Fibroblast of villous mesenchyme (primary cell): ENCODE data around the gene FGGY. TPM values are rescaled to one million over a fixed set of nuclear protein-coding genes. Genes with fewer than 3 reads are reported as not detected.

Source experiments
- DNase-seq: peaks from one replicate; pipeline ENCODE4 v3.0.0-alpha.2; 2010; ENCODE audit warnings: low read depth
- H3K4me3 ChIP-seq: 2 replicates; pipeline ENCODE4 v1.5.1; 2011; ENCODE audit warnings: low read depth, mild to moderate bottlenecking, low read length
- CTCF ChIP-seq: IDR thresholded peaks from 2 replicates; pipeline ENCODE4 v1.5.1; 2012; ENCODE audit warnings: low read depth, mild to moderate bottlenecking, low read length; ENCODE audit not compliant: insufficient read depth
- total RNA-seq: library from RNA; depleted of rRNA; stranded (reverse); fragments of >200 nt; gene quantifications from 2 replicates; pipeline ENCODE4 v1.2.3, GENCODE V29; 2012

Gene FGGY
- total RNA-seq, 1 donor = 11.7 TPM

DNA sequence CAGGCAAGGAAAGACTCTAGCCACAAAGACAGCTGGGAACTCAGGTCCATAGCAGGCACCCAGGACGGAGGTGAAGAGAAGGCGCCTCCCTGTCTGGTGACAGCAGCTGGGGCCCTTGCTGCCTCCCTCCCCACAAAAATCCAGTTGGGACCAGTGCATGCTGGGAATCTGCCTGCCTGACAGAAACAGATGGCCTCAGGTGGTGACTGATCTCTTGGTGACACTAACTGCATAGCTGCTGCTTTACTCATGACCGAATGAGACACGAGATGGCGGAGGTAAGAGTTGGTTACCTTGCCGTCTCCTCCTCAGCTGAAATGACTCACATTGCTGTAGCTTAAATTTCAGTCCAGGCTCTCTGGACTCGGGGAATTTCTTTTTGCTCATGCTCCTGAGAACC is 130.3 kb downstream of the FGGY start:
- no peak for TF ChIP-seq CTCF
- no peak overlapping the region for H3K4me3 ChIP-seq
- DNase-seq = no peak

GRCh38 chr1:59427784-59428183 is 130.9 kb downstream of the FGGY start:
- TF ChIP-seq CTCF = no peak
- no peak overlapping the region for H3K4me3 ChIP-seq
- no peak for DNase-seq

DNA sequence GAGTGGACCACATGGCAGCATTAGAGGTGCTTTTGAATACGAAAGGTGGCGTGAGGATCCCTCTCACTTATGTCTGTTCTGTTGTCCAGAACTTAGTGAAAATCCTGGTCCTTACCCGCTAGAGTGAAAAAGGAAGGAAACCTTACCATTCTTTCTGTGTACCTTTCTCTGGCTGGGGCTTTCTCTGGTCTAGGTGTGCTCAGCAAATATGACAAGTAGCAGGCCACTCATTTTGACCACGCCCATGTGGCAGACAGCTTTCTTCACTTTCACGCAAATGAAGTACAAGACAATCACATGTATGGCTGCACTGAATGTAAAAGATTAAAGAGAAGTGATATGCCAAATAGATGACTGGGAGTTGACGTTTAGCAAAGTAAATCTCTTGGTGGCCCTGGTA is 131.9 kb downstream of the FGGY start:
- no peak for TF ChIP-seq CTCF
- no peak for DNase-seq
- H3K4me3 ChIP-seq = no peak overlapping the region

DNA sequence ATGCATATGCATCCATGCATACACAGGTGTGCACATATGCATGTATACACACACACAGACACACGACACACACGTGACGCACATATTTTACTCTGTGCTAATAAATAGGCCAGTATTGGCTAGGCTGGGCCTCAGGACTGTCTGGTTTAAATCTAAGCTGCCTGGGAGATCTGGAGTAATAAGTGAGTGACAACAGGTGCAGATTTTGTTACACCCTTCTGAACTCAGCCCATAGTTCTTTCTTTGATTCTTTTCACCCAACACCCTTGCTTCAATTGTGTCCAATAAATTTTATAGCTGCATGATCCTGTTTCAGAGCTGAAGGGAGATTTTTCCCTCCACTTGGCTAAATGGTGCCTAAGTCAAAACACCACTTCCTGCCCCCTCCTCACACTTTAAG is 132.8 kb downstream of the FGGY start:
- DNase-seq = no peak
- no peak overlapping the region for H3K4me3 ChIP-seq

DNA sequence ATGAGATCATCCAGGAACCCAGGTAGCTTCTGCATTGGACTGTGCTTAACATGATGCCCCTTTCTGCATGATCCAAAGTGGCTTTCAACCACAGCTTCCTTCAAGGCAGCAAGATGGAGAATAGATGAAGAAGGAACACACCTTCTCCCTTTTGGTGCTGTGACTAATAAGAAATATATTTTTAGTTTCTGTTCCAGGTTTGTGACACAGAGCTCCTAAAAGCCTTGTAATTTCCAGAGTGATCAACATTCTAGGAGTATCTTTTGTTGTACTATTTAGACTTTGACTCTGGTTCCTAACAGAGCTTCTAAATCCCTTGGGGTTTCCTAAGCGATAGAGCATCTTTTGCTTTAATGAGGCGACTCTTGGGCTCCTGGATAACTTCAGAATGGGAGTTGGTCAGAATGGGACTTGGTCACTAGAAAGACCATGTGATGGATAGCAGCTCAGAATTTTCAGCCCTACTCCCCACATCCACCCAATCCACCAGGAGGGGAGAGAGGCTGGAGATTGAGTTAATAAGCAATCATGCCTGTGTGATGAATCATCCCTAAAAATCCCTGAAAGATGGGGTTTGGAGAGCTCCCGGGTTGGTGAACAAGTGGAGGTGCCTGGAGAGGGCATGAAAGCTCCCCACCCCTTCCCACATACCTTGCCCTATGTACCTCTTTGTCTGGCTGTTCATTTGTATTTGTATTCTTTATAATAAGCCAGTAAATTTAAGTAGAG is 134.8 kb downstream of the FGGY start:
- TF ChIP-seq CTCF = no peak
- DNase-seq = no peak
- no peak overlapping the region for H3K4me3 ChIP-seq

More for the DNA sequence above, 132.8 kb downstream of the FGGY start:
- TF ChIP-seq CTCF = no peak

DNA sequence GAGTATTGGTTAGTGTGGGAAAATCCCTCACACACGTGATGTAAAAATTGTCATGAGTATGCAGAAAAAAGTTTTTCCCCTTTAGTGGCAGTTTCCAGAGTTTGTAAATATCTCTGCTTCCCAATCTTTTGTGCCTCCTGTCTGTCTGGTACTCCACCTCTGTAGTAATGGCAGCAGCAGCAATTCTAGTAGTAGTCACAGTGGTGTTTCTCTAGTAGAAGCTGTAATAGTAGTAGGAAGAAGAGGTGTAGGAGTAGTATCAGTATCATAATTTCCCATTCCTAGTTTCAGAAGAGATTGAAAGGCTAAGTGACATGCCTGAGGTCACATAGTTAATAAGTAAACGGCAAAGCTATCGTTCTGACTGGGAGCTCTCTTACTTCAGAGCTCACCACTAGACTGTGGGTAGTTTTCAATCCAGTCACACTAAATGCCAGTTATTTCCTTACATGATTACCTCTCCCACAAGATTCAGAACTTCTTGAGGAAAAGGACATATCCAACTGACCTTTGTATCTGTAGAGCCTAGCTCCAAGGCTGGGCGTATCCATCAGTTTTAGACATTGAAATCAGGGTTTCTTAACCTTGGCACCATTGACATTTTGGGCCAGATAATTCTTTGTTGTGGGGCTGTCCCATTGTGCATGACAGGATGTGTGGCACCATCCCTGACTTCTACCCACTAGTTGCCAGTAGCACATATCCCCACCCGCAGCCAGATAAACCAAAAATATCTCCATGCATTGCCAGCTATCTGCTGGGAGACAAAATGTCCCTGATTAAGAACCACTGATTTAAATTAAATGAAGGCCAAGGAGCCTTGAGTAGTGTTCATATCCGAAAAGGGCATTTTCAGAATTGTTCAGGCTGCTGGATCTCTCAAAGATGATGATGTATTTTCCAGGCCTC is 135.9 kb downstream of the FGGY start:
- no peak overlapping the region for H3K4me3 ChIP-seq
- no peak for DNase-seq
- TF ChIP-seq CTCF = no peak
